ENCODE measurements around the gene MYBPHL. TPM values are rescaled to one million over a fixed set of nuclear protein-coding genes. Genes with fewer than 3 reads are reported as not detected.

Gene MYBPHL
- total RNA-seq, 4 donors from 2014 or later = 0.46 TPM; not detected in 3

DNA sequence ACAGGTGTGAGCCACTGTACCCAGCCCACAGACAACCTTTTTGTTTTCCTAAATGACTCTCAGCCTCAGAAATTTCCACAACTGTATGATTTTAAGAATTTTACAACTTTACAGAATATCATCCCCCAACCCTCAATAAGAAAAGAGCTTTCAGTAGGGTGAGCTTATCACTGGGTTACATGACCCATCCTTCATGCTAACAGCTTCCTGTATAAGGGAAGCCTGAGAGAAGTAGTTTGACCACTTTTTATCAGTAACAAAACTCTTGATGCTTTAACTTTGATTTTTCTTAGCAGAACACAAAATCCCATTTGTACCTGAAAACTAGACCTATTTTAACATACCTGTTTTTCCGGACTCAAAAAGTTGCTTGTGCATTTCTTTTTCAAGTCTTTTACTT, 9.7 kb upstream of the MYBPHL start:
- Histone ChIP-seq H3K9me3 (no peaks in the 10 kb centered on the region), H3K36me3 (peaks cover 0 to 100% of the 10 kb centered on the region in 2 donors), H3K27ac (peak overlapping the region in 1 of 4 donors; percentile 29), H3K4me3 (no peak overlapping the region), H3K4me1 (peaks cover 0 to 29% (median 0%) of the 10 kb centered on the region in 3 donors), H3K27me3 (no peaks in the 10 kb centered on the region)
- ATAC-seq = no peak
- 100% methylated on average over 1 of the region's 1 CpG for WGBS, 2 donors (ENCODE audit: low coverage in 1 of 2)
- no peak for TF ChIP-seq EP300 (IDR thresholded peaks at IDR 0.05)
- no peak for TF ChIP-seq POLR2AphosphoS5 (IDR thresholded peaks at IDR 0.05)
- TF ChIP-seq, protein P1, sequence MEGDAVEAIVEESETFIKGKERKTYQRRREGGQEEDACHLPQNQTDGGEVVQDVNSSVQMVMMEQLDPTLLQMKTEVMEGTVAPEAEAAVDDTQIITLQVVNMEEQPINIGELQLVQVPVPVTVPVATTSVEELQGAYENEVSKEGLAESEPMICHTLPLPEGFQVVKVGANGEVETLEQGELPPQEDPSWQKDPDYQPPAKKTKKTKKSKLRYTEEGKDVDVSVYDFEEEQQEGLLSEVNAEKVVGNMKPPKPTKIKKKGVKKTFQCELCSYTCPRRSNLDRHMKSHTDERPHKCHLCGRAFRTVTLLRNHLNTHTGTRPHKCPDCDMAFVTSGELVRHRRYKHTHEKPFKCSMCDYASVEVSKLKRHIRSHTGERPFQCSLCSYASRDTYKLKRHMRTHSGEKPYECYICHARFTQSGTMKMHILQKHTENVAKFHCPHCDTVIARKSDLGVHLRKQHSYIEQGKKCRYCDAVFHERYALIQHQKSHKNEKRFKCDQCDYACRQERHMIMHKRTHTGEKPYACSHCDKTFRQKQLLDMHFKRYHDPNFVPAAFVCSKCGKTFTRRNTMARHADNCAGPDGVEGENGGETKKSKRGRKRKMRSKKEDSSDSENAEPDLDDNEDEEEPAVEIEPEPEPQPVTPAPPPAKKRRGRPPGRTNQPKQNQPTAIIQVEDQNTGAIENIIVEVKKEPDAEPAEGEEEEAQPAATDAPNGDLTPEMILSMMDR (IDR thresholded peaks at IDR 0.05) = no peak
- no peak for TF ChIP-seq POLR2A (IDR thresholded peaks at IDR 0.05)

DNA sequence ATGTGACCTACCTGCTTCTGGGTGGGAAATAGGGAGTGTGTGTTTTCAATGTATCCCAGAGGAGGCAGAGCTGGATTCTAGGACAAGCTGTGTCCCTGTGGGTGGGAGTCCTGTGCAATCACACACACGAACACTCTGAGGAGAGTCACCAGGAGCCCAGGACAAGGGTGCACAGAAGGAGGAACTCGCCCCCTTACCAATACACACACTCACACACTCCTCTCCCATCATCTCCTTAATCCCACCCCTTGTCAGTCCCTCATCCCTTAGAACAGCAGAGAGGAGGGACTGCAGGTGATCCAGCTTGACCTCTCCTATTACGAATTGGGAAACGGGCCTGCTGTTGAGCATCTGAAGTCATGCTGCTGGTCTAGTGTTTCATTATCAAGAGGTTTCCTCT, 8.5 kb upstream of the MYBPHL start:
- Histone ChIP-seq H3K36me3 (peaks cover 0 to 98% of the 10 kb centered on the region in 2 donors), H3K27me3 (no peaks in the 10 kb centered on the region), H3K4me1 (peaks cover 0 to 40% (median 0%) of the 10 kb centered on the region in 3 donors), H3K4me3 (no peak overlapping the region), H3K9me3 (no peaks in the 10 kb centered on the region), H3K27ac (peak overlapping the region in 1 of 4 donors; percentile 29)
- ATAC-seq = no peak
- TF ChIP-seq POLR2AphosphoS5 (IDR thresholded peaks at IDR 0.05) (no peak), EP300 (IDR thresholded peaks at IDR 0.05) (no peak), POLR2A (IDR thresholded peaks at IDR 0.05) (no peak)
- TF ChIP-seq, protein P1 (IDR thresholded peaks at IDR 0.05) = no peak
- WGBS, 2 donors (ENCODE audit: low coverage in 1 of 2) = 81 to 96% methylated on average over 3 of the region's 4 CpGs

DNA sequence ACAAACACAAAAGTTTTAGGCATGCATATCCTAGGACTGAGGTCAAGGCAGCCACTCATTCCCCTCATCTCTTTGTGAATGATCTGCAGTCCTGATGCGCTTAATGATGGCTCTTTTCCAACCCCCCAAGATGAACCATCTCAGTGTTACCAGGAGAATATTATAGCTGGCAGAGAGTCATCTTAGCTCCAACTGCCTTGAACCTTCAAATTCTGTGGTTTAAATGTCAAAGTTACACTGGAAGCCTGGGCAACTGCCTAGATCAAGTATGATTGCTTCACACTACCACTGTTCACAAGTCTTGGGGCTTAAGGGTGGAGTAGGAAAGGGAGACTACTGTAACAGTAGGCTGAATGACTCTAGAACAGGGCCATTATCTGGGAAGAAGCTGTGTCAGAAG, 8.0 kb upstream of the MYBPHL start:
- no peaks in the 10 kb centered on the region for H3K27me3 ChIP-seq
- TF ChIP-seq EP300 (IDR thresholded peaks at IDR 0.05) = no peak
- no peak for TF ChIP-seq POLR2A (IDR thresholded peaks at IDR 0.05)
- TF ChIP-seq, protein P1 (IDR thresholded peaks at IDR 0.05) = no peak
- no peak for TF ChIP-seq POLR2AphosphoS5 (IDR thresholded peaks at IDR 0.05)
- 73 to 100% methylated on average over 1 of the region's 1 CpG for WGBS, 2 donors (ENCODE audit: low coverage in 1 of 2)
- H3K27ac ChIP-seq = peak overlapping the region in 1 of 4 donors; percentile 29
- H3K9me3 ChIP-seq = no peaks in the 10 kb centered on the region
- peaks cover 0 to 45% (median 1%) of the 10 kb centered on the region in 3 donors for H3K4me1 ChIP-seq
- H3K4me3 ChIP-seq = no peak overlapping the region
- H3K36me3 ChIP-seq = peaks cover 0 to 98% of the 10 kb centered on the region in 2 donors
- no peak for ATAC-seq

DNA sequence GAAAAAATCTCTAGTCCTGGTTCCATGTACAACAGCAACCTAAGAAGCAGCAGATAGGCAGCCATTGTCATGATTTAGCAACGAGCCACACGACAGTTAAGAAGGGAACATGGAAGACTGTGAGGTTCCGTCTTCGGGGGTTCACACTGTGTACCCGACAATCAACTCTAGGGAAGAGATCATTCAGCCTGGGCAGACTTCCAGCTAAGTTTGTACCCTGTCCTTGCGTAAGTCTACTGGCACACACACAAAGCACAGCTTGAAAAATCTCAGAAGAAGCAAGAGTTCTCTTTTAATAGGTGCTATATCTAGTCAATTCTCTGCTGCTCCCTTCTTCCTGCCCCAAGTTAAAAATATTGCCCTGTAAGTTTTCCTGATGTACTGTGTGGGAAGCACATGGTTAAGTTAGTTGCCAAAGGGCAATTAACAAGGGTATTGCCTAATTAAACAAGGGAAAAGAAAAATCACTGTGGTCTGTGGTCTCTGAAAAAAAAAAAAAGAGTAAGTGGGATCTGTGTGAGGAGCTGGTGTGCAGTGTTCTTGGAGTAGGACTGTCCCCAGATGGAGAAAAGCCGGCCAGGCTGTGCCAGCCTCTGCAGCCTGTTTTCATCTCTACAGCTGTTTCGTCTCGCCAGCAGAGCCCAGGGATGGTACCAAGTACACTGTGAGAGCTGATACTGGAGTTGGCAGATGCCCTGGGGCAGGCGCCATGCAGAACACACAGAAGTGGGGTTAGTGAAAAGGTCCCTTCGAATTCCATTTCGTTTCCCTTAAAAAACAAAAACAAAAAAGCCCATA, 6.4 kb upstream of the MYBPHL start:
- Histone ChIP-seq H3K27me3 (no peaks in the 10 kb centered on the region), H3K9me3 (no peaks in the 10 kb centered on the region), H3K27ac (peak overlapping the region in 1 of 4 donors; percentile 78), H3K36me3 (peaks cover 0 to 83% of the 10 kb centered on the region in 2 donors), H3K4me1 (peaks cover 0 to 61% (median 4%) of the 10 kb centered on the region in 3 donors), H3K4me3 (no peak overlapping the region)
- TF ChIP-seq, protein P1 (IDR thresholded peaks at IDR 0.05) = no peak
- TF ChIP-seq POLR2AphosphoS5 (IDR thresholded peaks at IDR 0.05) (no peak), EP300 (IDR thresholded peaks at IDR 0.05) (no peak), POLR2A (IDR thresholded peaks at IDR 0.05) (no peak)
- WGBS, 2 donors (ENCODE audit: low coverage in 1 of 2) = 70 to 71% methylated on average over 7 to 11 of the region's 12 CpGs
- ATAC-seq = no peak

DNA sequence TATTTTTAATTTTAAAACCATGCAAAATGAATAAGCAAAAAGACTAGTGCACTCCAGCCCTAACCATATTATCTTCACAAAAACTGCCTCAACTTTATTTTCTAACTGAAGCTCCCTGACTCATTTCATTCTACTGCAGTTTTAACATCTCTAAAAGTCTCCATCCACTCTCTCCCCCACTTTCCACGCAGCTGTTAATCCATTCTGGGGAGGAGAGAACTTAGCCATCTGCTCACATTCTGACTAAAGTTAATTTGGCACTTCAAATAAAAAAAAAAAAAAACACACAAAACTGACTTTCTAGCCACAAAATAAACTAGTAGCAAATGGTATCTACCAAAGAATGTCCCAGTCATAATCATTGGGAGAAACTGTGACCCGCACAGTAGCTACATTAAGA, 5.4 kb upstream of the MYBPHL start:
- no peak overlapping the region for H3K4me3 ChIP-seq
- H3K9me3 ChIP-seq = no peaks in the 10 kb centered on the region
- no peak for ATAC-seq
- no peak for TF ChIP-seq EP300 (IDR thresholded peaks at IDR 0.05)
- H3K27me3 ChIP-seq = no peaks in the 10 kb centered on the region
- peak overlapping the region in 1 of 4 donors; percentile 78 for H3K27ac ChIP-seq
- H3K36me3 ChIP-seq = peaks cover 0 to 74% of the 10 kb centered on the region in 2 donors
- WGBS, 2 donors (ENCODE audit: low coverage in 1 of 2) = 72 to 78% methylated on average over 2 of the region's 2 CpGs
- H3K4me1 ChIP-seq = peaks cover 3 to 71% (median 4%) of the 10 kb centered on the region in 3 donors
